NCI-H1105 (cell line): ENCODE data around the gene IGF2R.
"Not testable (repeated sequence)": the region's sequence is repeated elsewhere in the genome, so short reads cannot be mapped to it uniquely, and the experiment has no call there.

Experiments
- DNase-seq: peaks from one replicate; lab custom pipeline; 2025; lab: John Stamatoyannopoulos, UW

The IGF2R gene

GRCh38 chr6:160077526-160077925, 108.6 kb downstream of the IGF2R start:
- no peak for DNase-seq

- DNase-seq: no peak
These were observed 110.2 kb downstream of the IGF2R start for GRCh38 chr6:160078883-160079685.

DNA sequence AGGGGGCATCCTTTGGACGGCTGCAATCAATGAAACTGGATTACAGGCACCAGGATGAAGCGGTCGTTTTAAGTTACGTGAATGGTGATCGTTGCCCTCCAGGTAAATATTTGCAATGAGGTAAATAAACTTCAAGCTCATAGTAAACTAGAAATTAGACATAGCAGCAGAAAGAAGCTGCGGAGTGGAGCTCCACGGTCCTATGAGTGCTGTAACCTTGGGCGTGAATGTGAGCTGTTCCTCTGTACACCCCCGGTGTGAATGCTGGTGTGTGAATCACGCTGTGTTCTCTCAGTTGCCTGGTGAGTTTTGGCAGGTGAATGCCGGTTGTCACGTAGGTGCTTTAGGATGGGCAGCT, 110.8 kb downstream of the IGF2R start:
- DNase-seq: no peak

- DNase-seq: no peak
These were observed 111.2 kb downstream of the IGF2R start for GRCh38 chr6:160080097-160080496.

GRCh38 chr6:160081398-160081797, 112.5 kb downstream of the IGF2R start:
- no peak for DNase-seq

GRCh38 chr6:160082627-160083026, 113.7 kb downstream of the IGF2R start:
- DNase-seq: peak; percentile 51

GRCh38 chr6:160084198-160084776, 115.4 kb downstream of the IGF2R start:
- no peak for DNase-seq

GRCh38 chr6:160085226-160085625, 116.3 kb downstream of the IGF2R start:
- DNase-seq: no peak

- DNase-seq: no peak
These were observed 117.0 kb downstream of the IGF2R start for GRCh38 chr6:160085713-160086505.

- no peak for DNase-seq
These were observed 117.9 kb downstream of the IGF2R start for GRCh38 chr6:160086754-160087153.

DNA sequence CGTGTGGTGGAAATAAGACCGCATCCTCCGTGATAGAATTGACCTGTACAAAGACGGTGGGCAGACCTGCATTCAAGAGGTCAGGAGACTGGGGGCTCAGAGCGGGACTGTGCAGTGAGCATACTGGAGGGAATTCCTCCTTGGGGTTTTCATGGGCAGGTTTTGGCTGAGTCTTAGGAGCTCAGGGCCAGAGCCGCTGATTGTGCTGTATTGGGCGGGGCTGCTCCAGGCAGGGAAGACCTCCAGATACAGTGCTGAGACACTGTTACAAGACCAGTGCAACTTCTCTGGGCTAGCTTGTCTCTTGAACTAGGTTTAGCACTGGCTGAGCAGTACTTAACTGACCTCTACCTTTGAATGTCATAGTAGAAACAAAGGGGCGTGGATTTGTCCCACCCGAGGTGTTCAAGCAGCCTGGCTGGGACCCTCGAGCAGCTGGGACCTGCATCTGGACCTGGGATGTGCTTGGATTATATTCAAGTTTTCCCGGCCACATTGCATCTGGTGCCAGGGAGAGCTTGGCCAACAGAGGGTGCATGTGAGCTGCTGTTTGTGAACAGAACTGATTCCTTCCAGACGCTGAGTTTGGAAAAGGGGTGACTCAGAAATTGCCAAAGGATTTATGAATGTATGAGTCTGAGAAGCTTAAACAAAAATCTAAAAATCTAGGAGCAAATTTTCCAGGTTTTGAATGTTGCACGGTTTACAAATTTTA, 119.3 kb downstream of the IGF2R start:
- peak; percentile 11 for DNase-seq

DNA sequence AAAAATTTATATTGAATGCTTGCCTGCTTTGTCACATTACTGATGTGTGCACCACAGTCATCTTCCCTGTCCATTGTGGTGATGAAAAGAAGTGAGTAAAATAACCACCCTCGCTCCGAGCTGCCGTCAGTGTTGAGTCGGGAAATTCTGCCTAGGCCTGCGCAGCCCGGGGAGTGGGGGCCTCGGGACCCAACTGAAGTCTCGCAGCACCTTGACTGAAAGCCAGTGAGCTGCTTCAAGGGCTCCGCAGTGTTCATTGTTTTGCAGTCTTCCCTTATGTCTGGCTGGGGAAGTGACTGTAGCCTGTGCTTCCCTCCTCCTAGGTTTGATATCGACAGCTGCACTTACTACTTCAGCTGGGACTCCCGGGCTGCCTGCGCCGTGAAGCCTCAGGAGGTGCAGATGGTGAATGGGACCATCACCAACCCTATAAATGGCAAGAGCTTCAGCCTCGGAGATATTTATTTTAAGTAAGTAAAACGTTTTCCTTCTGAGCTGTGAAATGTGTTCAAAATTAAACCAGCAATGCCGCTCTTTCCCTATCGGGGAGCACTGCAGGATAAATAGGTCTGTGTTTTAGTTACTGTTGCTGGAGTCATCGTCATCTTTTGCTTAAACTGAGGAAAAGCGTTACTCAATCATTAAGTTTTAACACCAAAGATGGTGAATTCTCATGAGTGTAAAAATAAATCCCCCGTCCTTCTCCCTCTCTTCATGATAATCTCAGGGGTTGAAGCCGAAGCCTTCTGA, 120.1 kb downstream of the IGF2R start:
- no peak for DNase-seq

- no peak for DNase-seq
These were observed 120.6 kb downstream of the IGF2R start for GRCh38 chr6:160089534-160089897.

GRCh38 chr6:160090442-160091239, 121.8 kb downstream of the IGF2R start:
- DNase-seq: peak; percentile 41

DNA sequence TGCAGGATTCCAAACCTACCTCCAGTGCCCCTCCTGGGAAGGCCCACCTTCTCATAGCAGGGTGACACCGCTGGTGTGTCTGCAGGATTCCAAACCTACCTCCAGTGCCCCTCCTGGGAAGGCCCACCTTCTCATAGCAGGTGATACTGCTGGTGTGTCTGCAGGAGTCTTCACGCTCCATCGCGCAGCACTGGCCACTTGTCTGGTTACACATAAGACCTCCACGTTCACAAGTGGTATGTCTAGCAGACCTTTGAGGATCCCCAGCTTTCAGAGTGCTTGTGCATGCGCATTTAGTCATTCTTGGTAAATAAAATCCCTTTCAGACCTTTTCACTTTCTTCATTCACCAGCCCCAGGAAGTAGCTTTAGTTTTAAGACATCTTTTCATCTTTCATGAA, 123.3 kb downstream of the IGF2R start:
- DNase-seq: not testable (repeated sequence)

DNA sequence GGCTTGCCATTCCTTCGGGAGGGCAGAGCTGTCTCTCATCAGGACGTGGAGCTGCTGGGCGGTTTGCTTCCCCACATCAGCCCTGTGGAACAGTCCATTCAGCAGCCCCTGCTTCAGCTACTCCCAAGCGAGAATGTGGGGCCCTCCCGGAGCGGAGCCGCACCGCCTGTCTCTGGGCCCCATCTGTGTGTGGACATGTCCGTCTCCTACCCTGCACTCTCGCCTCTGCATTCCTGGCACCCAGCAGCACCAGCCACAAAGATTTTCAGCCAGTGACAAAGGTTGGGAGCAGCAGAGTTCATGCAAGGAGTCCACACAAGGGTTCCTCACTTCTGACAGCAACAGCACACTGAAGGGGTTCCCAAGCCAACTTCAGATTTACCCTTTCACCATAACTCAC, 123.7 kb downstream of the IGF2R start:
- DNase-seq: no peak

- no peak for DNase-seq
These were observed 124.2 kb downstream of the IGF2R start for GRCh38 chr6:160093061-160093460.

DNA sequence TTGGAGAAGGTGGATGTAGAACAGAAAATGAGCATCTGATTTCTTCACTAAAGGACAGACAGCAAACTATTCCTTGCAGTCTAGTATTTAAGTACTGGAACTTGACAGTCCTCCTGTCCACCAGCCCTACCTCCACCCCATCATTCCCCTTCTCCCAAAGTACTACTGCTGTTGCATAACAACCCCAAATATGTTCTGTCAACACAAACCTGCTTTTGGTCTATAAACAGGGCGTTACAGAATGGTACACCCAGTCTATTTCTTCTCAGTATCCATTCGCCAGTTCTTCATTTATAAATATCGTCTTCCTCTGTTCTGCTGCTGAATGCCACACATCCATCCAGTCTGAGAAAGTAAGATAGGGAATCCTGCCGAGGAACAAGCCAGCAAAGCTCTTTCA, 125.1 kb downstream of the IGF2R start:
- DNase-seq: no peak

- DNase-seq: no peak
These were observed 126.4 kb downstream of the IGF2R start for GRCh38 chr6:160095146-160095845.
